GM12872 (cell line): ENCODE measurements around the gene CARD10.

ENCODE experiments used
- CTCF ChIP-seq: IDR thresholded peaks from 3 replicates; pipeline ENCODE4 v1.5.1; 2011; ENCODE audit warnings: low read depth, mild to moderate bottlenecking, low read length, moderate library complexity; ENCODE audit not compliant: insufficient read depth

CARD10 gene

DNA sequence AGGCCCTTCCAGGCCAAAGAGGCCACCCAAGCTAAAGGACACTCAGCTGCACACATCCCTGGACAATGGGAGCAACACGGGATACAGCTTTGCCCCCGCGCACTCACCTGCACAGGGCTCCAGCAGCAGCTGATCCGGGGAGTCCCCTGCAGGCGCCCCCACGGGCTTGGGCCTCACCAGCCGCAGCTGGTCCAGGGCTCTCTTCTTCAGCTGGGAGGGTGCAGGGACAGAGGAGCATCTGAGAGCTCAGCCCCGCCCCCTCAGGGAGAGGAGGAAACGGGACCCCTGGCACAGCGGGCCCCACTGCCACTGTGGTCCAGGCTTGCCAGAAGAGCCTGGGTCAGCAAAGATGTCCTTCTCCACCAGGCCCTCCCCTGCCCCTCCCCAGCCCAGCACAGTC is 25.2 kb downstream of the CARD10 start:
- TF ChIP-seq CTCF, result no peak

- peak; percentile 77 for TF ChIP-seq CTCF
These were observed 26.5 kb downstream of the CARD10 start for GRCh38 chr22:37492428-37493344.

GRCh38 chr22:37491559-37492427 is 27.4 kb downstream of the CARD10 start:
- no peak for TF ChIP-seq CTCF

- TF ChIP-seq CTCF, result no peak
These were observed 28.1 kb downstream of the CARD10 start for GRCh38 chr22:37491106-37491505.

DNA sequence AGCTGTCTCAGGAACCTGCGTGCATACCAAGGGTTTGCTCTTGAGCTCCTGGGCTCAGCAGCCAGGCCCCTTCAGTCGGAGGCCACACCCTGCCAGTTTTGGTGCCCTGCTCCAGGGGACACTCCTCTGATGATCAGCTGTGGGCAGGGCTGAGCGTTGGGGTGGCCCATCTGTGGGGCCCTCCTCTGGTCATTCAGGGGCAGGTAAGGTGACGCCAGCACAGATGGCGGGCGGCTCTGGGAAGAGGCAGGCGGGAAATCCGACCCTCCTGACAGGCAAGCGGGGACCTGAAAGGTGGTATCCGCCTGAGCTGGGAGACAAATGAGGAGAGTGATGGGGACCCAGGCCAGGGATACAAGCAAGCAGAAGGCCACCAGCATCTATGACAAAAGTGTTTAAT is 29.2 kb downstream of the CARD10 start:
- TF ChIP-seq CTCF, result no peak

- no peak for TF ChIP-seq CTCF
These were observed 30.7 kb downstream of the CARD10 start for GRCh38 chr22:37488337-37489135.

DNA sequence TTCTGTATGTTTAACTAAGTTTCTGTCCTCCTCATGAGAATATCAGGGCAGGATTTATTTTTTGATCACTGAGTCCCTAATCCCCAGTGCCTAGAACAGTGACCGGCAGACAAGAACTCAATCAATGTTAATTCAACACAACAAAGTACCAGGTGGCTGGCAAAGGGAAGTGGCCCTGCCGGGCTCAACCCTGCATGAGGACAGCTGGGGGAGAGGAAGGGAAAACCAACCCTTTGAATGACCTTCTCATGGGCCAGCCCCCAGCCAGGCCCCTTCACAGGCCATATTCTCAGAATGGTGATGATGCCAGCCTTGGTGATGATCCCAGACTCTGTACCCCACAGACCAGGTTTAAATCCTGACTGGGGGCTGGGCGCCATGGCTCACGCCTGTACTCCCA is 31.6 kb downstream of the CARD10 start:
- no peak for TF ChIP-seq CTCF
